Forelimb muscle (tissue), 1 donor: ENCODE results near the gene CAPN10. TPM values are rescaled to one million over a fixed set of nuclear protein-coding genes. Genes with fewer than 3 reads are reported as not detected.

Source experiments
- DNase-seq: peaks from one replicate; pipeline ENCODE4 v3.0.0-alpha.2; 2013; ENCODE audit warnings: low read depth
- polyA plus RNA-seq: library from polyadenylated mRNA; unstranded; fragments of 120-200 nt; gene quantifications from one replicate; pipeline ENCODE4 v1.2.1, GENCODE V29; 2013; ENCODE audit not compliant: insufficient read length

CAPN10 gene
- polyA plus RNA-seq, 1 donor = 15.4 TPM

- no peak for DNase-seq
These were observed 51.4 kb downstream of the CAPN10 start for GRCh38 chr2:240637901-240638345.

- peak; percentile 86 for DNase-seq
These were observed 52.1 kb downstream of the CAPN10 start for GRCh38 chr2:240638512-240639160.

GRCh38 chr2:240639566-240639965, 53.0 kb downstream of the CAPN10 start:
- no peak for DNase-seq

- no peak for DNase-seq
These were observed 54.4 kb downstream of the CAPN10 start for GRCh38 chr2:240640939-240641338.

GRCh38 chr2:240642061-240642805, 55.7 kb downstream of the CAPN10 start:
- no peak for DNase-seq

- DNase-seq = no peak
These were observed 56.2 kb downstream of the CAPN10 start for GRCh38 chr2:240642806-240643092.

- DNase-seq = no peak
These were observed 56.7 kb downstream of the CAPN10 start for GRCh38 chr2:240643093-240643810.

- no peak for DNase-seq
These were observed 57.2 kb downstream of the CAPN10 start for GRCh38 chr2:240643811-240644150.

- DNase-seq = no peak
These were observed 57.7 kb downstream of the CAPN10 start for GRCh38 chr2:240644171-240644651.

- no peak for DNase-seq
These were observed 58.3 kb downstream of the CAPN10 start for GRCh38 chr2:240644859-240645301.

GRCh38 chr2:240645346-240645745, 58.8 kb downstream of the CAPN10 start:
- no peak for DNase-seq

GRCh38 chr2:240645801-240646175, 59.3 kb downstream of the CAPN10 start:
- no peak for DNase-seq

- DNase-seq = no peak
These were observed 59.8 kb downstream of the CAPN10 start for GRCh38 chr2:240646176-240646899.

GRCh38 chr2:240646900-240647502, 60.5 kb downstream of the CAPN10 start:
- no peak for DNase-seq

- no peak for DNase-seq
These were observed 61.1 kb downstream of the CAPN10 start for GRCh38 chr2:240647503-240648154.

GRCh38 chr2:240648155-240648649, 61.7 kb downstream of the CAPN10 start:
- no peak for DNase-seq

Other genes starting within 250 kb of the CAPN10 start
- gene GPC1, start 151.1 kb upstream of the CAPN10 start, polyA plus RNA-seq = 97.8 TPM
- 9.7 TPM for gene ANKMY1, start 28.7 kb upstream of the CAPN10 start, polyA plus RNA-seq
- gene DUSP28, start 26.4 kb upstream of the CAPN10 start, polyA plus RNA-seq = 10.9 TPM
- 33.2 TPM for gene RNPEPL1, start 18.2 kb upstream of the CAPN10 start, polyA plus RNA-seq
- 1.7 TPM for gene GPR35, start 38.7 kb downstream of the CAPN10 start, polyA plus RNA-seq
- 1.1 TPM for gene AQP12B, start 96.2 kb downstream of the CAPN10 start, polyA plus RNA-seq
- gene AQP12A, start 105.1 kb downstream of the CAPN10 start, polyA plus RNA-seq = 0.76 TPM
- 3.6 TPM for gene KIF1A, start 233.5 kb downstream of the CAPN10 start, polyA plus RNA-seq